Astrocyte (in vitro differentiated cells and primary cell): ENCODE measurements around the gene SSBP3.

Experiments
- CTCF ChIP-seq: IDR thresholded peaks from 2 replicates; pipeline ENCODE4 v1.5.1; 2011; ENCODE audit warnings: low read depth, mild to moderate bottlenecking, inconsistent platforms, low read length, moderate library complexity; ENCODE audit not compliant: insufficient read depth
- EZH2 ChIP-seq: IDR thresholded peaks from 2 replicates; pipeline ENCODE4 v1.6.1; 2012; ENCODE audit warnings: mild to moderate bottlenecking, low read length, inconsistent platforms; ENCODE audit not compliant: insufficient read depth

- TF ChIP-seq CTCF: no peak
- no peak for TF ChIP-seq EZH2
These were observed 133.0 kb downstream of the SSBP3 start for GRCh38 chr1:54273092-54273794.
